HG02973 (cell line): Measurements from ENCODE around the gene RAET1E.
"Not testable (repeated sequence)": the region's sequence is repeated elsewhere in the genome, so short reads cannot be mapped to it uniquely, and the experiment has no call there.

ENCODE experiments used
- ATAC-seq: cut with Tn5 transposase; IDR thresholded peaks from one replicate; pipeline ENCODE4 v1.9.1; 2021; ENCODE audit warnings: moderate library complexity; ENCODE audit not compliant: unreplicated experiment

RAET1E gene

DNA sequence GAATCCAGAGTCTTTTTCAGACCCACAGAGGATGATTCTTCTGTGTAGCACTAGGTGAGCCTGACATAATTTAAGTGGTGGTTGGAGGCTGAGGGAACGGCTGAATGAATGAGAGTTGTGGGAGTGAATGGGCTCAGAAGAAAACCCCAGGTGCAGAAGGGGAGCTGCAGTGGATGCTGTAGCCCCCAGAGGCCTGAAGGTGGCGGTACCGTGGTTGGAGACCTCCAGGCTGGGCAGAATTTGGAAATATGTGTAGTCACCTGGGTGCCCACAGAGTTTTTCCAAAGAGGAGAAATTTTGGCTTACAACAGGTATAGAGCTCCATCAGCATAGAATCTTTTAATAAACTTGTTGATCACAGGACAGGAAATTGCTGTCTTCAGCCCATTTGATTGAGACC, 31.5 kb upstream of the RAET1E start:
- no peak for ATAC-seq

DNA sequence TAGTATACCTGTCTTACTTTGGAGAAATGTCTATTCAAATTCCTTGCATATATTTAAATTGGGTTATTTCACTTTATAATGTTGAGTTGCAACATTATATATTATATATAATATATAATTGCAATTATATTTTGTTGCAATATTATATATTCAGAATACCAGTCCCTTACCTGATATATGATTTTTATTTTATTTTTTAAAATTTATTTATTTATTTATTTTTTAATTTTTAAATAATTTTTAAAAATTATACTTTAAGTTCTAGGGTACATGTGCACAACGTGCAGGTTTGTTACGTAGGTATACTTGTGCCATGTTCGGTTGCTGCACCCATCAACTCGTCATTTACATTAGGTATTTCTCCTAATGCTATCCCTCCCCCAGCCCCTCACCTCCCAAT, 29.1 kb upstream of the RAET1E start:
- not testable (repeated sequence) for ATAC-seq

DNA sequence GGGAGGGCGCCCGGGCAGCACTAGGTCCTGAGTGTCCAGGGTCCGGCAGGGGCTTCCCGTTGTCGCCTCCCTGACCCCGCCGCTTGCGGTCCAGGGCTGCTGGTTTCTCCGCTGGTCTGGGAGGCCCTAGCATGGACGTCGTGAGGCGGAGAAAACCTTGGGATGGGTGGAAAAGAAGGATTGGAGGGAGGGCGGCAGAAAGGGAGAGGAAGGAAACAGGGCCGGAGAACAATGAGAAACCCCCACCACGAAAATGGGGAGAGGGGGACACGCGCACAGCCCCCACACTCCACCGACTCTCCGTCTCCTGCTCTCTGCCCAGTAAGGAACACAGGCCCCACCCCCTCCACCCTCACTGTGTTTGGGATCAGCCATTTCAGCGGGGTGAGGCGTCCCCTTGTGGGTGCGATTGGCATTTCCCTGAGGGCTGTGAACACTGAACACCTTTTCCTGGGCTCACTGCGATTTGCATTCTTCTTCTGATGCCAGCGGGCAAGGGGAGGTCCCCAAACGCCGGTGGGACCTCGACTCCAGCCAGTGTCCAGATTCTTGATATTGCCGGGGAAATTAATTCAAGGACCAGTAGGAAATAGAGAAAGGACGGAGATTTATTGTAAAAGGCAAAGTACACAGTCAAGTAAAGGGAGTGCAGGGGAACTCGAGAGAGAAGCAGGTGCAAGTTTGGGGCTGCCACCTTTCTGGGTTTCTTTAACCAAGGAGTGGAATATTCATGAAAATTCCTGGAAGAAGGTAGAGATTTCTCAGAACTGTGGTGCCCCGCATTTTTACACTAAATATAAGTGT, 28.3 kb upstream of the RAET1E start:
- ATAC-seq, result peak; percentile 51

DNA sequence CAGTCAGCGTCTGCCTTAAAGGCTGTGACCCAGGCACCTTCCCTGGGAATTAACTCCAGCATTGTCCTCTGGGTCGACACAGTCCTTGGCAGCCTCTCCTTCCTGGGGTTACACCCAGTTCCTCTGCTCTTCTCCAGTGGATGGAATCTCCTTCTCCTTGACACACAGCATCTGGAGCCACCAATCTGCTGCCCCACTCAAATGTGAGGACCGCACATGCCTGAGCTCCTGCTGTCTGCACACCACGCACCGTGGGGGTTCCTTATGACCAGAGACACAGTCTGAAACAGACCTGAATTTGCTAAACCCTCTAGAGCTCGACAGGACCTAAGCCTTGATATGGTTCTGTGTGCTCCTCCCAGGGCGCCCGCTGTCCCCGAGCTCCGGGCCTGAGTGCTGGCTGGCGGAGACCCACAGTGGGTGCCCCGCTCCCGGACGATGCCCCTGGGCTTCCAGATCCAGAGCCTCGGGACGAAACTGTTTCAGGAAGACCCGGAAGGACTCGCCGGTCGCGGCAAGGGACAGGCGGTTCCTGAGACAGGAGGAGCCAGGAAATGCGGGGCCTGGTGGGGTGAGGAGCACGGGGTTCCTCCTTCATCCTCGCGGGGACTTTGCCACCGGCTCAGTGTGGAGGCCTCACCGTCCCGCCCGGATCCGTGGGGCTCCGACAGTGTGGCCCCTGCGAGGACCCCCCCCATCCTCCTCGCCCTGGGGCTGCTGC, 27.5 kb upstream of the RAET1E start:
- ATAC-seq, result no peak

GRCh38 chr6:149924933-149925252, 27.0 kb upstream of the RAET1E start:
- no peak for ATAC-seq

DNA sequence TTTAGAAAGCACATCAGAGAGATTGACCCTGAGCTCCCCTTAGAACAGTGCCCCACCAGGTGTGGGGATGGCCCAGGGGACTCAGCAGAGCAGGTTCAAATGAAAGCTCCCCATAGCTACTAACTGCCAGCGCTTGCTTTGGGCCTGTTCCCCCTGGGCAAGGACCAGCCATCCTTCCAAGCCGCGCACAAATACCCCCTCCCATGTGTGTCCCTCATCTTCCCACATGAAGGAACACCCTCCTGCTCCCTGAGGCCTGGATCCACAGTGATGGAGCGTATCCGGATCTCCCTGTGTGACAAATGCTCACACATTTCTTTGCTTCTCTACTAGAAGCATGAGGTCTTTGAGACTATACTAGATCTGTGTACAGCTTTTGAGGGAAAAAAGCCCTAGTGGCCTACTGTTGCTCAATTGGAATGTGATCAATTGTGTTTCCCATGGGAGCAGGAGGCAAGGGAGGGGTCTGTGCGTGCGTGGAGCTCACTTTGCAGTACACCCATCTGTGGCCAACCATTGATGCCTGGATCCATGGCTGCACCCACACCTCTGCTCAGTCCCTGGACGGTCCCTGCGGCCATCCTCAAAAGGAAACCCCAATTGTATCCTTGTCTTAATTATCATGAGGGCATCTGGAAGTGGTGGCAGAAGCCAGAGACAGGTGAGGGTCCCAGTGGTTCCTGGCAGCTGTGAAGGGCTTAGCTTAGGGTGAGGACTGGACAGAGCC, 26.5 kb upstream of the RAET1E start:
- no peak for ATAC-seq

DNA sequence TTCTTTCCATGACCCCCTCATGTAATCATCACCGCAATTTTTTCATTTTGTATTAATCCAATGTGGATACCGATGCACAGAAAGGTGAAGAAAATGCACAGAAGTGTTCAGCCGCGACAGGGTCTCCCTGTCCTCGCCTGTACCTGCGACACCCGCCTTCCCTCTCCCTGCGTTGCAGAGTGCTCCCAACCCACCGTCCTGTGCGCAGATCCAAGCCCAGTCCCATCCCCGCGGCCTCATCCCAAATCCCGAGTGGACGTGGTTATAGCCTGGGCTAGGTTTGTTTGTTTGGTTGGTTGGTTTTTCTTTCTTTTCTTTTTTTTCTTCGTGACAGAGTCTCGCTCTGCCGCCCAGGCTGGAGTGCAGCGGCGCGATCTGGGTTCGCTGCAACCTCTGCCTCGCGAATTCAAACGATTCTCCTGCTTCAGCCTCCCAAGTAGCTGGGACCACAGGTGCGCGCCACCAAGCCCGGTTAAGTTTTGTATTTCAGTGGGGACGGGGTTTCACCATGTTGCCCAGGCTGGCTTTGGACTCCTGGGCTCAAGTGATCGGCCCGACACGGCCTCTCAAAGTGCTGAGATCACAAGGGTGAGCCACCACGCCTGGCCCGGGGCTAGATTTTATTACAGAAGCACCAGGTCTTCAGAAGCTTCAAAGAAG, 25.5 kb upstream of the RAET1E start:
- no peak for ATAC-seq

GRCh38 chr6:149922642-149923326, 24.9 kb upstream of the RAET1E start, which contains the start of gene RAET1G:
RAET1G (minus strand) TSS chr6:149923121; CDS start chr6:149923010, 111 bp downstream.
- no peak for ATAC-seq

DNA sequence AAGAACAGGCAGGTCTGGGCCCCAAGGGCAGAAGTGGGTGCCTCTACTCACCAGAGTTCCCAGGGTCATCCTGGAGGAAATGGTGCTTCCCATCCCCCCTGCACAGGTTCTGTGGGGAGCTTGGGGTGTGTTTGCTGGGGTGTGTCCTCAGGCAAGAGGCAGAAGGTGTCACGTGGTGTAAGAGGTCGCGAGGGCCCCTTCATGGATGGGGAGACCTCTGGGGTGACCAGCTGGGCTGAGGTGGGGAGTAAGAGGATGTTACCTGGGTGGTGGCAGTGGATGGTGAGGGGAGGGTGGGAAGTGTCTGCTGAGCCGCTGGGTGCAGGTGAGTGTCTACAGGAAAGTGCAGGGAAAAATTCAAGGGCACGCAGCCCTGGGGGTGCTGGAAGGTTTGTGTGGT, 24.2 kb upstream of the RAET1E start:
- ATAC-seq, result not testable (repeated sequence)

- no peak for ATAC-seq
Observed at GRCh38 chr6:149921361-149921760, 23.4 kb upstream of the RAET1E start.

- no peak for ATAC-seq
Observed at GRCh38 chr6:149919834-149920225, 21.9 kb upstream of the RAET1E start.

DNA sequence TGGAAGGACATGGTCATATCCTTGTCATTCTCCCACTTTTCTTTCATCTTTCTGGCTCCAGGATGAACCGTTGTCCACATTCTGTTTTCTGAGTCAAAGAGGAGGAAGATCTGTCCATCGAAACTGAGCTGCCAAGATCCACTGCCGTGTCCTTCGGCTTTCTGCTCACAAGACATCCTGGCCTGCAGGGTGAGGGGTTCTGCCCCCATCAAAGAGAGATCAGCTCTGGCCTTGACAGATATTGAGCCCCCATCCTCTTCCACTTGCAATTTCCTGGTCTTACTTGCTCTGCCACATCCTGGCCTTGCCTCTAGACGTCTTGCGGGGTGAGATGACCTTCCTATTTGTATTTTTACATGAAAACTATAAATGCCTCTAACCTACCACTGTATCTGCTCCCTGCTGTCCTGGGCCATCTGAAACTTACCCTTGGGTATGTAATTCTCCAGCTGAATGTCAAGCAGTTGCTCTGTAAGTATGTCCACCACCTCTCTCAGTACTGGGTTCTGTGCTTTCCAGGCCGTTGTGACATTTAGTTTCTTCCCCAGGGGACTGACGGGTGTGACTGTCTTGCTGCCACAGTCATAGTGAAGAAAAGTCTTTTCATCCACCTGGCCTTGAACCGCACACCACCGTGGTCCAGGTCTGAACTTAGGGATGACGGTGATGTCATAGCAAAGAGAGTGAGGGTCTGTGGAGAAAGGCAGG, 21.4 kb upstream of the RAET1E start:
- ATAC-seq, result not testable (repeated sequence)

GRCh38 chr6:149918151-149918905, 20.4 kb upstream of the RAET1E start:
- no peak for ATAC-seq

DNA sequence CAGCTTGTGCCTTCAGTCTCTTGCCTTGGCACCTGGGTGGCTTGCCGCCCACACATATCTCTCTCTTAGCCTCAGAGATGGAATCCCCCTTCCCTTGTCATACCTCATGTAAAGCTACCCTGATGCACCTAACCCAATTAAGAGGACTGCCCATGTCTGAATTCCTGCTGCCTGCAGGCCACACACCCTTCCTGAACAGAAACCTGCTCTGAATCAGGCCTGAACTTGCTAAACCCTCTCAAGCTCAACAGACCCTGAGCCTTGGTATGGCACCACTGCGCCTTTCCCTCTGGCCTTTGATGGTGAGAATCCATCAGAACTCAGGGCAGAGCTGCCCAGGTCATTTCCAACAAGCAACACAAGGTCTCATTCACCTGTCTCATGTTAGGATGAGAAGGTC, 19.8 kb upstream of the RAET1E start:
- ATAC-seq, result no peak

- ATAC-seq, result no peak
Observed at GRCh38 chr6:149915970-149916865, 18.3 kb upstream of the RAET1E start.

DNA sequence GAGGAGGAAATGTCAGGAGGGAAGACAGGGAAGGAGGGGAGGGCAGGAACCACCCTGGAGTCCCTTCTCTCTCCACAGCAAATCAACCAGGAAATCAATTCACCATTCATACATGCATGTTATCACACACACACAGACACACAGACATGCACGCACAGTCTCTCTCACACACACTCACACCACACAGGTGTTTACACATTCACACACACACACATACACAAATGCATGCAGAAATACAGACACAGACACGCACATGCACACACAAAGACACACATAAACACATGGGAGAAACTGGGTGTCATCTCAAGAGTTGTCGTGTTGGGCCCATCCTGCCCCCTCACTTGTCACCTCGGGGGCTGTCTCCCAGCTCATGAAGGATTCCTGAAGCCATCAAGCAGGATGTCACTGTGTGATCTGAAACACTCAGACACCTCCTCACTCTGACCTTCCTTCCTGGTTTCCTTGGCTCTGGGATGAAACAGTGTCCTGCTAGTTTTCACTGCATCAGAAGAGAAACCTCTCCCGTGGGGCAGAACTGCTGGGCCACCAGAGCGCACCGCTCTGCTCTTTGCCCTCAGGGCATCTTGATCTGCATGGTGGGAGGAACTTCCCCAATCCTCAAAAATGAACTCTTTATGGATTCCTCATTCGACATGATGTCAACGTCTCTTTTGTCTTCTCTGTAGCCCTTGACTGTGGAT, 15.8 kb upstream of the RAET1E start:
- no peak for ATAC-seq

DNA sequence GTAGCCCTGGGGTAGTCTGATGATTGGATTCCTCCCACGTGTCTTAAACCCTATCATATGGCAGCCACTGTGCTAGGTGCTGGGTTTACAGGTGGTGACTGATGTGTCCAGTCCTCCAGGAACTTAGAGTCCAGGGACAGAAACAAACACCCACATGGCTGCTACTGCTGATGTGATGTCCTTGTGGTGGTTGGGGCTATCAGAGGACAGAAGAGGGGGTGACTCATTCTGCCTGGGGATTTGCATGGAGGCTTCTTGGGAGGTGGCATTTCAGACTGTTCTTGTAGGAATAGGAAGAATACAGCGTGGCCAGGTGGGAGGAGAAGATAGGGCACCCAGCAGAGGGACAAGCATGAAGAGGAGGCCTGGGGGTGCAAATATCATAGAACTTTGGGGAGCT, 15.2 kb upstream of the RAET1E start:
- no peak for ATAC-seq

GRCh38 chr6:149912680-149913079, 14.8 kb upstream of the RAET1E start:
- not testable (repeated sequence) for ATAC-seq
